ENCODE measurements around the gene ZNF277.

The ZNF277 gene

GRCh38 chr7:112185005-112185834 lies 21.3 kb upstream of the ZNF277 start:
- DNase-seq (ENCODE audit: low read depth), result no peak

GRCh38 chr7:112186300-112186699 lies 20.2 kb upstream of the ZNF277 start:
- DNase-seq (ENCODE audit: low read depth), result no peak

DNA sequence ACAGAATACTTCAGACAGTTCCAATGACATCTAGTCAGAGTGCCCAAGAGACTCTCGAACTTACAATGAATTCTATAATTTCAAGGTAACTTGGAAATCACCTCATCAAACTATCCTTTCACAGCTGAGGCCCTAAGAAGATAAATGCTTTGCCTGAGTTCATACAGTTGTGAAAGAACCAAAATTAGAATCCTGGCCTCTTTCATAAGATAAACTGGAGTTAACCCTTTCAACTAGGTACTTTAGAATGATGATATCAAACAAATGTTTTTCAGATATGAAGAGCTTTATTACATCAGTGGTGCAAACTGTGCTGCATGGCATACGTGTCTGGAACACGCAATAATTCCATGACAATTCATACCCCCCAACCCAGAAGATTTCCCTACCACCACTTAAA lies 18.2 kb upstream of the ZNF277 start:
- DNase-seq (ENCODE audit: low read depth), result no peak

- no peak for DNase-seq (ENCODE audit: low read depth)
These were observed 16.8 kb upstream of the ZNF277 start for GRCh38 chr7:112189691-112190090.

DNA sequence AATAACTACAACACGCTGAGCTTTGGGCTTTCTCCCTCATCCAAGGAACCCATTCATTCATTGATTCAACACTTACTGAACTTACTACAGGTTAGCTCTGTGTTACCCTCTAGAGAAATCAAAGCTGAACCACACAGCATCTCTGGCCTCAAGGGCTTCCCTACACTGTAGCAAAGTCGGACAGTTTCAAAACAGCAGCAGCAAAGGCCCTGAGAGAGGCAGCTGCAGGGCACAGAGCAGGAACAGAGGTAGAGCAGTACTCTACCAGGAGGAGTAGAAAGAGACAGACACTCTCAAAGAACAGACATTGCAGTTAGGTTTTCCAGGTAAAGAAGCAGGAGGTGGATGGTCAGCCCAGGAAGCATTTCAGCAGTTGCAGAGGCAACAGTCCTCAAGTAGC lies 16.4 kb upstream of the ZNF277 start:
- DNase-seq (ENCODE audit: low read depth), result no peak

GRCh38 chr7:112192236-112193154 lies 14.0 kb upstream of the ZNF277 start:
- no peak for DNase-seq (ENCODE audit: low read depth)

DNA sequence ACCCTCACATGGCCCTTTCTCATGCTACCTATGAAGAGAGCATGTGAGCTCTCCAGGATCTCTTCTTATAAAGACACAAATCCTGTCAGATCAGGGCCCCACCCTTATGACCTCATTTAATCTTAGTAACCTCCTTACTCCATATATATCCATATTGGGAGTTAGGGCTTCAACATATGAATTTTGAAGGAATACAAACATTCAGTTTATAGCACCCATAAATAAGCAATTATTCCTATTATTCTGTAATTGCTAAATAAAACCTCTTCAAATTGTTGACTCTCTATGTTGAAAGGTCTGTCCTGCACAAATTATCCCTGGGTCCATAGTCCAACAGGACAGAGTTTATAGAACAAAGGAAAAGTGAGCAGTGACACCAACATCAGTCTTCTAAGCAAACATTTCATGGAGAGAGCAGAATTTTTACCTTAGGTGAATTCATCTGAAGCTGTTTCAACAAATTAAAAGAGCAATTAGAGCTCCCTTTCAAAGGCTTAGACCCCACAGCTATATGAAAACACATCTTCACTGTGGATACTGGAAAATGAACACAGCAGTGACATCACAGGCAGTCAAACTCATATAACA lies 12.5 kb upstream of the ZNF277 start:
- DNase-seq (ENCODE audit: low read depth), result no peak

GRCh38 chr7:112195717-112196116 lies 10.8 kb upstream of the ZNF277 start:
- DNase-seq (ENCODE audit: low read depth), result no peak

- DNase-seq (ENCODE audit: low read depth), result no peak
These were observed 9.2 kb upstream of the ZNF277 start for GRCh38 chr7:112197322-112197721.

DNA sequence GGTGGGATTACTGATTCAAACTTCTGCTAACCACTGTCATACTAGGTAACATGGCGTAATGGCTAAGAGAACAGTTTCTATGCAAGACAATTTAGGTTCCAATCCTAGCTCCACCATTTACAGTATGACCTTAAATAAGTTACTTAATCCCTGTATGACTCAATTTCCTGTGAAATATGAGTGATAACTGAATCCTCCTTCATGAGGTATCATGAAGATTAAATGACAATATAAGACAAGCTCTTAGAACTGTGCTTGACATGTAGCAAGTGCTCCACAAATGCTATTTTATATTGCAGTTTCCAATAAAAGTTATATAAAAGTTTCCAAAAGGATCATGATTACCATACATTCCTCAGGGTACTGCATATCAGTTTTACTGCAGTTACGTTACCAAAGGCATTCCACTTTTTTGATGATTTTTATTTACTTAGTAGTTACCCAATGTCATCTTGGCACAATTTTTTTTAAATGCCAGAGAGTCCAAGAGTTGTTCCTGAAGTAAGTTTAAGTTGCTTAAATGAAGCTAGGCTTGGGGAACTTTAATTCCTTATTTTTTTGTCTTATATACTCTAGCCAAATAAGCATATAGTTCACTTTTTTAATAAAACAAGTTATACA lies 7.3 kb upstream of the ZNF277 start:
- no peak for DNase-seq (ENCODE audit: low read depth)

DNA sequence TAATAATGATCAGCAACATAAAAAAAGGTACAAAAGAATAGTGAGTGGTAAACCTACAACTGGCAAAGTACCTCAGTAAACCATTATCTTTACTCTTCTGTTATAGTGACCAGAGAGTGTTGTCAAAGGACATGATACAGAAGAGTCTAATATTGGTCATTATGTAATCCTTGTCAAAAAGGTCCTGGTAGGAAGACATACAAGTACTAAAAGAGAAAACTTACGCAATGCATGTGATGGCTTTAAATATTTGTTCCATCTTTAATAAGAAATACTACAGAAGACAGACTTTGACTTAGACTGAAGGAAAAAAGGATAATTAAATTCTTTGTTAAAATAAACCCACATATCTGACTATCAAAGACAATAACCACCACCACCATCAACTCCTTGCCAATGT lies 6.8 kb upstream of the ZNF277 start:
- DNase-seq (ENCODE audit: low read depth), result no peak

DNA sequence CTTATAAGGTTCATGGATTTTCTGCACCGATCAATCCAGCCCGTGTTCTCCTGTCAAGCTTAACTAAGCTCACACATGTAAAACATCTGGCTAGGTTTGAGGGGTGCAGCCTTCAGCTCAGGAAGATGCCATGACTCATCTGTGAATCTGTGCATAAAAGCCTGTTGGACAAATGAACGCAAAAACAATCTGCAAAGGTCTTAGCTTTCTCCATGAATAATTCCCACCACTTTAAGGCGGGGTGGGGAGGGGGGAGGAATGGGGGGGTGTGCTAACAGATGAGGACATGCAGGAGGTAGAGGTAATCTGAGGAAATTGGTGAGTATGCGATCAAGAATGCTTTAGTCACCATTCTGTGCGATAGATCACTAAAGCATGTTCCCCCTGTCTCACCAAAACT lies 5.1 kb upstream of the ZNF277 start:
- no peak for DNase-seq (ENCODE audit: low read depth)

GRCh38 chr7:112201839-112202238 lies 4.7 kb upstream of the ZNF277 start:
- no peak for DNase-seq (ENCODE audit: low read depth)

GRCh38 chr7:112202816-112203215 lies 3.7 kb upstream of the ZNF277 start:
- DNase-seq (ENCODE audit: low read depth), result no peak

- DNase-seq (ENCODE audit: low read depth), result no peak
These were observed 3.1 kb upstream of the ZNF277 start for GRCh38 chr7:112203365-112203739.

- DNase-seq (ENCODE audit: low read depth), result no peak
These were observed 1.8 kb upstream of the ZNF277 start for GRCh38 chr7:112204499-112205342.

GRCh38 chr7:112205343-112206237 lies 905 bp upstream of the ZNF277 start:
- no peak for DNase-seq (ENCODE audit: low read depth)

GRCh38 chr7:112206991-112207592 lies 597 bp downstream of the ZNF277 start:
- no peak for DNase-seq (ENCODE audit: low read depth)

DNA sequence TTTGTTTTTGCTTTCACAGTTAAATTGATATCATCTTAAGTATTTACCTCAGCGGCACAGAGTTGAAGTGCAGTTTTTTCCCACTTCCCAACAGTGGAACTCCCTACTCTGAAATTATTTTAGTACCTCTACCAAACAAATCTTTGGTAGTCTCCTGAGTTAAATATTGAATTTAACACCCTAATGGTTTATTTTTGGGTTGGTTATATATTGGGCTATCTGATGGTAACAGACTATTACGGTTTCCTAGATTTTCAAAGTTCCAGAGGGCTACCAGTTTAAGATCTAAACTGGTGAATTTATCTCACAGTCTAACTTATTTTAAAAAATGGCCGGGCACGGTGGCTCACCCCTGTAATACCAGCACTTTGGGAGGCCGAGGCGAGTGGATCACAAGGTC lies 1.3 kb downstream of the ZNF277 start:
- no peak for DNase-seq (ENCODE audit: low read depth)

DNA sequence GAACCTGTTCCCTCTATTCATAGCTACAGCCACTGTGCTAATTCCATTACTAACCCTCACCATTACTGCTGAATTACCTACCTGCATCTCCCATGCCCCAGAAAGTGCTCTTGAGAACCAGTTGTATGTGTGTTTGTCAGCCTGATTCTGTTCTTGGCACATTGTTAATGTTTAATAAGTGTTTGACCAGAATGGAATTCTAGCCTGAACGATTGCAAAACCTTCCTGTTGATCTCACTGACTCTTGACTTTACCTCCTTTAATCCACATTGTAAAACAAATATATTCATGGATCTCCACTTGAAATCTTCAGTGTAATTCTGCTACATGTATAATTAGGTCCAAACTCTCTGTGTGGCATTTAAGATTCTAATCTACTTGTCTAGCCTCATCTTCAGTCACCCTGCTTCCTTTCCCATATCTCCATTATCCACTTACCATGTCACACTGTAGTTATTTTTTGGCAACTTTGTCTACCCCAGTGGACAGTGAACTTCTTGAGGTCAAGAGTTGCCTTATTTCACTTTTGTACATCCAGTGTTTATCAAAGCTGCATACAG lies 4.9 kb downstream of the ZNF277 start:
- no peak for DNase-seq (ENCODE audit: low read depth)
